GM12878 (cell line): Measurements from ENCODE around the gene IRF7. TPM values are rescaled to one million over a fixed set of nuclear protein-coding genes. Genes with fewer than 3 reads are reported as not detected.

Experiments used
- ATAC-seq: fragments of 200-7000 bp; cut with Tn5 transposase; 3 replicates; pipeline ENCODE4 v1.9.1; 2020; ENCODE audit warnings: mild to moderate bottlenecking, moderate library complexity
- BruUV-seq: library from RNA; stranded (reverse); fragments of 400-500 nt; replicated peaks from 2 replicates; lab custom pipeline; 2021; lab: Mats Ljungman, UMichigan
- CTCF ChIA-PET: fragments of 300-600 bp; sonication (Branson Sonifier 250); formaldehyde crosslinking; extraction: SDS; loops from one replicate; lab custom pipeline; 2021; ENCODE audit warnings: inconsistent platforms; lab: Yijun Ruan, JAX
- POLR2A ChIA-PET: fragments of 350-600 bp; formaldehyde crosslinking; extraction: SDS; loops from one replicate; lab custom pipeline; 2021; ENCODE audit warnings: inconsistent platforms; lab: Charles Lee
- RAD21 ChIA-PET: fragments of 300-600 bp; sonication (Branson Sonifier 250); formaldehyde crosslinking; loops from one replicate; lab custom pipeline; 2023; ENCODE audit warnings: antibody characterized with exemption; ENCODE audit not compliant: unreplicated experiment; lab: Charles Lee
- SMC1A ChIA-PET: fragments of 300-600 bp; sonication (Branson Sonifier 250); formaldehyde crosslinking; loops from one replicate; lab custom pipeline; 2023; ENCODE audit not compliant: unreplicated experiment, uncharacterized antibody; lab: Charles Lee
- DNase-seq: peaks from one replicate; pipeline ENCODE4 v3.0.0-alpha.2; 2011; ENCODE audit warnings: low read depth, low spot score
- FAIRE-seq: peaks from 3 replicates; lab custom pipeline; 2011; peaks lifted over from hg19 to GRCh38; lab: Jason Lieb, UNC
- H2AFZ ChIP-seq: 2 replicates; pipeline ENCODE4 v1.6.0; 2011; ENCODE audit warnings: low read depth, low read length, control low read depth; ENCODE audit not compliant: control insufficient read depth
- H3K27ac ChIP-seq: 2 replicates; pipeline ENCODE4 v1.5.1; 2011; ENCODE audit warnings: control low read depth; ENCODE audit not compliant: control insufficient read depth, insufficient read depth
- H3K27me3 ChIP-seq, 2 experiments: replicated peaks in 1 of 2; 2 replicates each; pipeline versions ENCODE4 v1.6.0 to v1.6.1; 2011; ENCODE audit warnings: low read length in 1 of 2; ENCODE audit not compliant: control insufficient read depth in 2 of 2, insufficient read depth in 2 of 2
- H3K36me3 ChIP-seq, 2 experiments: 2 replicates each; pipeline ENCODE4 v1.5.1; 2011; ENCODE audit warnings: low read length in 1 of 2; ENCODE audit not compliant: control insufficient read depth in 2 of 2, insufficient read depth in 2 of 2
- H3K4me1 ChIP-seq: 2 replicates; pipeline ENCODE4 v1.6.1; 2011; ENCODE audit warnings: mild to moderate bottlenecking, low read length, moderate library complexity, mixed read lengths; ENCODE audit not compliant: control insufficient read depth, insufficient read depth
- H3K4me2 ChIP-seq: 2 replicates; pipeline ENCODE4 v1.6.0; 2011; ENCODE audit warnings: control low read depth; ENCODE audit not compliant: control insufficient read depth, insufficient read depth
- H3K4me3 ChIP-seq: fragments of 200-600 bp; sonication (generic); 2 replicates; pipeline ENCODE4 v1.5.1; 2016
- H3K79me2 ChIP-seq: 2 replicates; pipeline ENCODE4 v1.6.0; 2011; ENCODE audit warnings: low read length; ENCODE audit not compliant: control insufficient read depth, insufficient read depth
- H3K9ac ChIP-seq: 2 replicates; pipeline ENCODE4 v1.8.0; 2011; ENCODE audit warnings: low read length, control low read depth, mixed read lengths; ENCODE audit not compliant: control insufficient read depth, insufficient read depth
- H3K9me3 ChIP-seq: replicated peaks from 3 replicates; pipeline ENCODE4 v1.5.1; 2011; ENCODE audit warnings: mild to moderate bottlenecking, low read length; ENCODE audit not compliant: control insufficient read depth, insufficient read depth
- H4K20me1 ChIP-seq: 2 replicates; pipeline ENCODE4 v1.6.0; 2011; ENCODE audit not compliant: control insufficient read depth, insufficient read depth
- CBX3 ChIP-seq: fragments of 200-600 bp; sonication (generic); IDR thresholded peaks from 2 replicates; pipeline ENCODE4 v1.6.1; 2016; ENCODE audit warnings: low read depth, borderline replicate concordance
- CEBPZ ChIP-seq: fragments of 150-350 bp; IDR thresholded peaks from 2 replicates; pipeline ENCODE4 v1.6.1; 2016; ENCODE audit warnings: low read depth, low read length
- MEF2A ChIP-seq: IDR thresholded peaks from 2 replicates; pipeline ENCODE4 v1.6.1; 2011; ENCODE audit warnings: low read depth, mild to moderate bottlenecking, low read length, moderate library complexity; ENCODE audit not compliant: insufficient read depth
- MEF2B ChIP-seq: fragments of 450-650 bp; IDR thresholded peaks from 2 replicates; pipeline ENCODE4 v1.6.1; 2018; ENCODE audit warnings: mild to moderate bottlenecking, moderate library complexity; ENCODE audit not compliant: partially characterized antibody, poor library complexity, severe bottlenecking
- PML ChIP-seq: IDR thresholded peaks from 2 replicates; pipeline ENCODE4 v1.6.1; 2012; ENCODE audit warnings: low read length, inconsistent platforms
- SUPT20H ChIP-seq: IDR thresholded peaks from 2 replicates; pipeline ENCODE4 v1.6.1; 2011; ENCODE audit warnings: low read depth, mild to moderate bottlenecking, low read length, moderate library complexity, borderline replicate concordance; ENCODE audit not compliant: control insufficient read depth
- WRNIP1 ChIP-seq: IDR thresholded peaks from 2 replicates; pipeline ENCODE4 v1.6.1; 2011; ENCODE audit warnings: low read depth, low read length, improper control_type of control experiment, borderline replicate concordance
- ZNF24 ChIP-seq: fragments of 450-650 bp; IDR thresholded peaks from 2 replicates; pipeline ENCODE4 v1.6.1; 2017; ENCODE audit warnings: antibody characterized with exemption, mild to moderate bottlenecking
- WGBS: methylation state at CpG from one replicate; pipeline ENCODE4 v1.1.6; 2016; ENCODE audit warnings: low lambda C conversion rate; ENCODE audit not compliant: insufficient replicate concordance, insufficient coverage; ENCODE audit errors: missing lambda C conversion rate; 5-methylcytosine and 5-hydroxymethylcytosine counted together
- in situ Hi-C: fragments of 300-500 bp; cut with MboI; formaldehyde crosslinking; loops from 9 replicates; pipeline ENCODE4 v1.14.3; 2018; ENCODE audit warnings: mixed read lengths
- intact Hi-C: fragments of 100-400 bp; cut with micrococcal nuclease; formaldehyde crosslinking; loops from one replicate; pipeline ENCODE4 v1.14.2; 2022; ENCODE audit not compliant: unreplicated experiment
- polyA plus RNA-seq, 11 experiments: library from polyadenylated mRNA; depleted of rRNA in 4 of 11; unstranded in 6 of 11; stranded (reverse) in 5 of 11; fragments of >200 nt; fragmentation: Nextera tagmentation in 4 of 11; fragmentation: Illumina TruSeq in 1 of 11; extraction: Ambion mirVana in 4 of 11; extraction: Trizol in 1 of 11; gene quantifications; 1 replicate in 1 of 11; 2 replicates in 10 of 11; pipeline versions ENCODE4 v1.2.1 to v1.2.3, GENCODE V29; 2011 to 2016; ENCODE audit warnings: inconsistent platforms in 2 of 11, missing spikeins in 2 of 11, low read depth in 1 of 11
- total RNA-seq, 4 experiments: library from RNA; depleted of rRNA in 3 of 4; stranded (reverse); fragments of >200 nt in 3 of 4; fragmentation: Illumina TruSeq in 1 of 4; extraction: Trizol in 1 of 4; gene quantifications; 2 replicates each; pipeline versions ENCODE4 v1.2.1 to v1.2.3, GENCODE V29; 2013 to 2021

Gene IRF7
- total and polyA plus RNA-seq, 10 of the 15 experiments (the other 5 are each of a cell fraction or from before 2014, with no cell fraction given) = 4.4 to 141 (median 67.6) TPM

DNA sequence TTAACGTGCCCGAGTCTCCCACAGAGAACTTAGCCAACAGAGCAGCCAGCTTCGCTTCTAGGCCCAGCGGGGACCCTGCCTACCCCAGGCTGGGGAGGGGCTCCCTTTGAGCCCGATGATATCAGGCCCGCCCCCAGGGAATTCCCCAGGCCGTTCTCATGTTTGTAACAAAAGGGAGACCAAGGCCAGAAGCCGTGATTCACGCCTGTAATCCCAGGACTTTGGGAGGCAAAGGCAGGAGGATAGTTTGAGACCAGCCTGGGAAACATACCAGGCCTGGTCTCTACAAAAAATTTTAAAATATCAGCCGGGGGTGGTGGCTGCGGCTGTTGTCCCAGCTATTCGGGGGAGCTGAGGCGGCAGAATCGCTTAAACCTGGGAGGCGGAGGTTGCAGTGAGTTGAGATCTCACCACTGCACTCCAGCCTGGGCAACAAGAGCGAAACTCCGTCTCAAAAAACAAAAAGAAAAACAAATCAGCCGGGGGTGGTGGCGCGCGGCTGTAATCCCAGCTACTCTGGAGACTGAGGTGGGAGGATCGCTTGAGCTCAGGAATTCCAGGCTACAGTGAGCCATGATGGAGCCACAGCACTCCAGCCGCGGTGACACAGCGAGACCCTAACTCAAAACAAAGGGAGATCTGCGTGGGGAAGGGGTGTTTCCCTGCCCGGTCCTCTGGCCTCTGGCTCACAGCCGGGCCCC lies 23.0 kb upstream of the IRF7 start (continued):
- TF ChIP-seq CEBPZ (no peak), MEF2A (no peak), MEF2B (no peak), WRNIP1 (no peak)

GRCh38 chr11:637593-638521 lies 22.1 kb upstream of the IRF7 start:
- ChIA-PET SMC1A (no interaction called here), RAD21 (no interaction called here), CTCF (no interaction called here), POLR2A (no interaction called here)
- ATAC-seq (no peak), FAIRE-seq (no peak), DNase-seq (no peak)
- no peak overlapping the region for H3K27ac ChIP-seq
- H3K79me2 ChIP-seq = no peaks in the 10 kb centered on the region
- intact Hi-C loops (no loop called here), in situ Hi-C loops (no loop called here)
- no peaks in the 10 kb centered on the region for H3K4me1 ChIP-seq
- H3K9me3 ChIP-seq = no peaks in the 10 kb centered on the region
- TF ChIP-seq ZNF24 = no peak
- no peak for TF ChIP-seq PML
- no peak for TF ChIP-seq CBX3
- no peak for TF ChIP-seq SUPT20H
- no peaks in the 10 kb centered on the region for H4K20me1 ChIP-seq
- no peaks in the 10 kb centered on the region for H3K36me3 ChIP-seq
- no peak overlapping the region for H3K4me2 ChIP-seq
- WGBS = 55% methylated on average over 51 of the region's 55 CpGs
- H3K9ac ChIP-seq = no peak overlapping the region
- peaks cover 0 to 5% of the 10 kb centered on the region in 2 experiments; a peak in 2 of 4 replicates for H3K27me3 ChIP-seq
- BruUV-seq = no TSS peak
- H2AFZ ChIP-seq = no peak overlapping the region
- no peak overlapping the region for H3K4me3 ChIP-seq
